ENCODE results near the gene ASIC4.
A peak's percentile ranks its signal among the peaks of the same experiment; 100 is the strongest.

Gene ASIC4

GRCh38 chr2:219516888-219517287 lies 2.6 kb downstream of the ASIC4 start:
- no peak for DNase-seq

- DNase-seq, result no peak
Measured at GRCh38 chr2:219517954-219518778, 3.9 kb downstream of the ASIC4 start.

DNA sequence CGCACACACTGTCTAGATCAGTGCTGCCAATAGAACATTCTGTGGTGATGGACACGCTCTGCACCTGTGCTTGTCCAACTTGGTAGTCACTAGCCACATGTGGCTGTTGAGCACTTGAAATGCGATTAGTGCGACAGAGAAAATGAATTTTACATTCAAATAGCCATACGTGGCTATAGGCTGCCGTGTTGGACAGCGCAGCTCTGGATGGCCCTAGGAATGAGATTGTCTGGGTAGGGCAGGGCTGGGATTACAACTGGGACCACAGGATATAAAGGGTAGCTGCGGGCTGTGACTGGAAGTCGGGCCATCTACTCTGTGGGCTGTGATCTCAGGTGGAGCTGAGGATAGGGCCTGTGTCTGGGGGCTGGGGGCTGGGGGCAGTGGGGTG lies 5.2 kb downstream of the ASIC4 start:
- DNase-seq, result no peak

DNA sequence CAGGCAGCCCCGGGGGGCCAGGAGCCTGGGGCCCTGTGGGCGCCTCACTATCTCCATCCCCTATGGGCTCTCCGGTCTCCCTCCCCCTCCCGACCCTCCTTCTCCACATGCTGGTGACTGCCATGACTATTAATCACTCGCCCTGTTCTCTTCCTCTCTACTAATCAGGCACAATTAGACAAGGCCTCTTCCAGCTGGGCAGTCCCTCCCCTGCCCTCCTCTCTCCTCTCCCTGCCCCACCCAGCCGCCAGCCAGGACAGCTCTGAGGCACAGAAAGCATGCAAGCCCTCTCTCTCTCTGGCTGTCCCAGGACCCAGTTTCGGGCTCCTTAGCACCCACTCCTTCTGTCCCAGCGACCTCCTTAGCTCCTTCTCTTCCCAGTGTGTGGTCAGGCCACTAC lies 5.8 kb downstream of the ASIC4 start:
- DNase-seq, result no peak

- no peak for DNase-seq
Measured at GRCh38 chr2:219521066-219521880, 7.0 kb downstream of the ASIC4 start.

GRCh38 chr2:219522111-219523030 lies 8.1 kb downstream of the ASIC4 start:
- no peak for DNase-seq

DNA sequence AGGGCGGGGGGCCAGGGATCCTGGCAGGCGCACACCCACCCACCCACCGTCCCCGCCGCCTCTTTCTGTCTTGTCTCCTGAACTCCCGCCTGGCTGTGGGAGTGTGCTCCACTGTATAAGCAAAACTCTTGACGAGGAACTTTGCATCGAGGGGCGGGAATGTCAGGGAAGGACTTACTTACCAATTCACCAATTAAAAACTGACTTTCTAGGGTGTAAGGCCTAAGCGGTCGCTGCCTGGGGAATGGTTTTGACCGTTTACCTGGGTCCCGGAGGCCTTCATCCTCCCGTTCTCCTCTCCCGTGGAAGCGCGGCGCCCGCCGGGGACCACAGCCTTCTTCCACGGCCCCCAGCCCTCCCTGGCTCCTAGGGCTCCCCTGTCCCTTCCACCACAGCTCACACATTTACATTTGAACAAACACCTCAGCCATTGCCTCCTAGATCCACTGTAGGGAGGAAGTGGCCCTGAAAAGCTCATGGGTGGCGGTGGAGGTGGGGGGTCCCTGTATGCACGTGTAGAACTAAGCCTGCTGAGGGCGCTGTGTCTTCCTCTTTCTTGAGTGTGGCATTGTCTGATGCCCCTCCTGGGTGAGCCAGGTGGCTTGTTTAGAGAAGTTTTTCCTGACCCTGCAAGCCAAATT lies 8.9 kb downstream of the ASIC4 start:
- DNase-seq, result no peak

DNA sequence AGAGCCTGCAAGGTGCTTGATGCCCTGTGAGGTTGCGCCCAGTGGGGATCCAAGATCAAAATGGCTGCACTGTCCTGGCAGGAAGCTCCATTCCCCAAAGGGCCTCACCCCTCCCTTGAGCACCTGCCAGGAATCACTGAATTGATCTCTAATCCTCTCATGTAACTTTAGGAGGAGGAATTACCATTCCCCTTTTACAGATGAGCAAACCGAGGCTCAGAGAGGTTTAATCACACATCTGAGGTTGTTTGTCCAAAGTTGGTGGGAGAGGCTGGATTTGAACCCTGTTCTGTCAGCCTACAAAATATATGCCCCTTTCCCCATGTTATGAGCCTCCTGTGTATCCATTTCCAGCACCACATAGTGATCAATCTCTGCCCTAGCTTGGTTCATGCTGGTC lies 10.5 kb downstream of the ASIC4 start:
- no peak for DNase-seq

DNA sequence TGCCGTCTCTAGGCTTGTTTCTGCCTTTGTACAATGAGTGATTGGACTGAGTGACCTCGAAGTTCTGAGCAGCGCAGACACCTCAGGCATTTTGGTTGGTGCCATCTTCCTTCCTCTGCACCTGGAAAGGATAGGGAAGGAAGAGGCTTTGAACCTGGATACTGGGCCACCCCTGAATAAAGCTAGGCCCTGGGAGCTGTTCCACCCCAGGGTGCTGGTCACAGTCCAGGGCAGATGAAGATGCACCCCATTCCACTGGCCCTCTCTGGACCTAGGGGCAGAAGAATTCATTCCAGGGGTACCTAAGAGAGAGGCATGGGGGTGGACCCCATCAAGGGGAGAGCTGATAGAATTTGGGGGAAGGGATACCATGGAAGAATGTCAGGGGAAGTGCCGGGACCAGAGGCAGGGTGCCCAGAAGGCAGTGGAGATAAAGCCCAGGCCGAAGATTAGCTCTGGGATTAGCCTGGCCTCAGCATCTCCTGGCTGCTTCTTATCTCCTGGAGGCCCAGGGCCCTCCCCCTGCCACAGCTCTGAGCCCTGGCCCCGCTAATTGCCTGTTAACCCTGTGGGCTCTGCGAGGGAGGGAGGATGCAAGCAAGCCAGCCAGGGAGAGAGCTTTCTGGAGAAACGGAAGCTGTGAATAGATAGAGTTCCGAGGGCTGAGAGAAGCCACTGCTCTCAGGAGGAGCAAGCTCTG lies 11.4 kb downstream of the ASIC4 start:
- no peak for DNase-seq

GRCh38 chr2:219526320-219527075 lies 12.2 kb downstream of the ASIC4 start:
- DNase-seq, result no peak

GRCh38 chr2:219527076-219527394 lies 12.8 kb downstream of the ASIC4 start:
- DNase-seq, result no peak

DNA sequence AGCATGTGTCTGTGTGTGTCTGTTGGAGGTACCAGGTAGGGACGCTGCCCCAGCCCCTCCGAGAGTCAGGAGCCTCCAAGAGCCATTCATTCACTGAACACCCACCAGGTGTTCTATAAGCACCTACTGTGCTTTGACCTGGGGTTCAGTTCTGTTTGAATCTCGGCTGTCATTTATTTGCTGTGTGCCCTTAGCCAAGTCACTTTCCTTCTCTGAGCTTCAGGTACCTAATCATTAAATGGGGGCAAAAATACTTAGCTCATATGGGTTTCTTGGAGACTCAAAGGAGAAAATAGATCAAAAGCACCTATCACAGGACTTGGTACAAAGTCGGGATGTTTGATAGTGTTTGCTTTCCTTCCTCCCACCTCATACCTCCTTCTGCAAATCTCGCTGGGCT lies 13.2 kb downstream of the ASIC4 start:
- DNase-seq, result no peak

DNA sequence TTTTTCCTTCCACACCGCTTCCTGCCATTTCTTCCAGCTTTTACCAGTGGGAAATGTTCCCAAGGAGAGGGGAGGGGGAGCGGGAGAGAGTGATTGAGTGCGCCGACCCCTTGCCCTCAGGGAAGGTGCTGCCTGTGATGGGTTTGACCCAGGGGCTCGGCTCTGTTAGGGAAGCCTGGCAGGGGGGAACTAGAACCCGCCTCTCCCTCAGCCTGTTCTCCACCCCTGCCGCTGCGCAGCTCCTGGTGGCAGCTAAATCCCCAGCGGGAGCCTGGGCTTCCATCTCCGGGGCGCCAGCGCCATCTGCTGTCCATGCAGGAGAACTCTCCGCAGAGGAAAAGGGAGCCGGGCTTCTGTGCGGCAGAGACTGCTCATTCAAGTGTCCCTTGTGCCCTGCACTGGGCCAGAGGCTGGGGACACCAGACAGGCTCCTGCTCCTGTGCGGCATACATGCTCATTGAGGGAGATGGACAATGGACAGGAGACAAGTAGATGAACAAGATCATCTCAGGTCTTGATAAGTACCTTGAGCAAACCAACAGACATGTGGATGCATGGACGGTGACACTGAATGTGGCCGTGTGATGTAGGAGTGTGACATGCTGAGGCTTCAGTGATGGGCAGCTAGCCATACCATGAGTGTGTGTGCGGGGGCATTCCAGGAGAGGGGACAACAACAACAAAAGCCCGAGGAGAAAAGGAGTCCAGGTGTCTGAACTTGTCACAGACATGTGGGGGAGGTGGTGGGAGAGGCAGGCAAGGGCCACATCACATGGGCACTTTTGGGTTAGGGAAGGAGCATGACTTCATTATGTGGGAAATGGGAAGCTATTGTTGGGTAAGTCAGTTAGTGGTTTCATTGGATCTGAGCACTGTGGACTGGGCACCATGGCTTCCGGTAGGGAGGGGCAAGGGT lies 16.0 kb downstream of the ASIC4 start:
- peak; percentile 86 for DNase-seq

DNA sequence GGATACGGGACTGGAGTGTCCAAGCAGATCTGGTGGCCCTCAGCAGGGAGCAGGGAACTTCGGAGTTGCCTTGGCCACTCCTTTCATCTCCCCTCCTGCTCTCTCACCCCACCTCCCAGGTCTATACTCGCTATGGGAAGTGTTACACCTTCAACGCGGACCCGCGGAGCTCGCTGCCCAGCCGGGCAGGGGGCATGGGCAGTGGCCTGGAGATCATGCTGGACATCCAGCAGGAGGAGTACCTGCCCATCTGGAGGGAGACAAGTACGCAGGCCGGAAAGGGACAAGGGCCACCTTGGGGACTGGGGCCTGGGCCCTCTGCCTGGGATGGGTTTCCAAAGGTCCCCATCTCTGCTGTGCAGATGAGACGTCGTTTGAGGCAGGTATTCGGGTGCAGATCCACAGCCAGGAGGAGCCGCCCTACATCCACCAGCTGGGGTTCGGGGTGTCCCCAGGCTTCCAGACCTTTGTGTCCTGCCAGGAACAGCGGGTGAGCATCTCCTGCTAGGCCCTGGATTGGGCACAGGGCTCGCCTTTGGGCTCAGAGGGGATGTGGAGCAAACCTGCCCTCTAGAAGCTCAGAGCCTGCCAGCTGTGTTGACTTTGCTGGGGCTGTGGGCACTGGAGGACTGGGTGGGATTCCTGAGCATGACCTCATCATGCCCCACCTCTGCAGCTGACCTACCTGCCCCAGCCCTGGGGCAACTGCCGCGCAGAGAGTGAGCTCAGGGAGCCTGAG lies 17.5 kb downstream of the ASIC4 start:
- DNase-seq, result no peak

GRCh38 chr2:219532378-219532649 lies 18.0 kb downstream of the ASIC4 start:
- no peak for DNase-seq

DNA sequence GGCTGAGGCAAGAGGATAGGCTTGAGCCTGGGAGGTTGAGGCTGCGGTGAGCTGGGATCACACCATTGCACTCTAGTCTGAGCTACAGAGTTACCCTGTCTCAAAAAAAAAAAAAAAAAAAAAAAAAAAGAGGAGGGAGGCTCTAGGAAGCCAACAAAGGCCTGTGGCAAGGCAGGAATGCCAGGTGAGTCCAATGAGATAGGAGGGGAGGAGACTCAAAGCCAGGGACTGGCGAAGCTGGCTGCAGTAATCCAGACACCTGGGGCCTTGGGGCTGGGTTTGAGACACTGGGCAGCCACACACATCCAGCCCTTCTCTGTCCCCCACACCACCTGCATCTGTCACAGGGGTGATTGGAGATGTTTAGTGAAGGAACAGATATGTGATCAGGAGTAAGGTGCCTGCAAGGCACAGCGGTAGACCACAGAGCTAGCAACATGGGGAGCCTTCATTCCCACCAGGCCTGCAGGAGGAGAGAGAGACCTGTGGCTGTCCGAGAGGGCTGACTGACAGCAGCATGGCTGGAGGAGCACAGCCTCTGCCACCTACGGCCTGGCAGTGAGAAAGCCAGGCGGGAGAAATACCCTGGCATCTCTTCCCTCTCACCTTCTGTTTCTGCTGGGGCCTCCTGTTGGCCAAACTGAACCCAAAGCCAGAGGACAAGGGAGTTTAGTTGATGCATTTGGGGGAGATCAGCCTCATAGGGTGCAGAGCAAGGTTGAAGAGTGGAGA lies 19.8 kb downstream of the ASIC4 start:
- no peak for DNase-seq

GRCh38 chr2:219536425-219536824 lies 22.1 kb downstream of the ASIC4 start:
- no peak for DNase-seq

- no peak for DNase-seq
Measured at GRCh38 chr2:219536967-219537366, 22.7 kb downstream of the ASIC4 start.

Measured in stimulated activated CD4-positive, alpha-beta T cell treated with anti-CD3 and anti-CD28 coated beads, Interleukin-1b, Interleukin-23, amount 100 ng/mL, for 48 hours (primary cell).